NCI-H748 (cell line): Measurements from ENCODE around the gene USP24.
"Not testable (repeated sequence)": the region's sequence is repeated elsewhere in the genome, so short reads cannot be mapped to it uniquely, and the experiment has no call there.

Source experiments
- DNase-seq: peaks from one replicate; lab custom pipeline; 2025; ENCODE audit not compliant: unreplicated experiment; lab: John Stamatoyannopoulos, UW

The USP24 gene

DNA sequence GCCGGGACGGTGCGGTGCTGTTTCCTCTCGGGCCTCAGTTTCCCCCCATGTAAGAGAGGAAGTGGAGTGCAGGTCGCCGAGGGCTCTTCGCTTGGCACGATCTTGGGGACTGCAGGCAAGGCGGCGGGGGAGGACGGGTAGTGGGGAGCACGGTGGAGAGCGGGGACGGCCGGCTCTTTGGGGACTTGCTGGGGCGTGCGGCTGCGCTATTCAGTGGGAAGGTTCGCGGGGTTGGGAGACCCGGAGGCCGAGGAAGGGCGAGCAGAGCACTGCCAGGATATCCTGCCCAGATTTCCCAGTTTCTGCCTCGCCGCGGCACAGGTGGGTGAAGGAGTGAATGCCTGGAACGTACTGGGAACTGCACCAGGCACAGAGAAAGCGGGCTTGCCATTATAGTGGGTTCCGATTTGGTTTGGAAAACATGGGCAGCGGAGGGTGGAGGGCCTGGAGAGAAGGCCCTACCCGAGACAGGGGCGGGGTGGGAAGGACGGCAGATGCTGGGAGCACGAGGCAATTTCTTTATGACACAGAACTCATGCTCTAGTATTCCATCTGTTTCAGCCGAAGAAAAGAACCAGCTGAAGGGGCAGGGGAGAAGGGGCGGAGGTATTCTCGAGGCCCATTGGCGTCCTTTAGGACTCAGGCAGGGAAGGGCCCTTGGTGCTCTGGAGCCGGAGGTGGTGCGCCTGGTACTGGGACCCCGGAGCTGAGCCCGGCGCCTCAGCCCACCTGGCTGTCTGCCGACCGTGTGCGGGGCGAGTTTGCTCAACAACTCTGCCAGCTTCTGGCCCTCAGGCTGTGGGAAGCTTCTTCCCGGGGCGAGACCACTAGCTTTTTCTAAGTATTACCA lies 174.9 kb downstream of the USP24 start:
- DNase-seq, result peak; percentile 10

DNA sequence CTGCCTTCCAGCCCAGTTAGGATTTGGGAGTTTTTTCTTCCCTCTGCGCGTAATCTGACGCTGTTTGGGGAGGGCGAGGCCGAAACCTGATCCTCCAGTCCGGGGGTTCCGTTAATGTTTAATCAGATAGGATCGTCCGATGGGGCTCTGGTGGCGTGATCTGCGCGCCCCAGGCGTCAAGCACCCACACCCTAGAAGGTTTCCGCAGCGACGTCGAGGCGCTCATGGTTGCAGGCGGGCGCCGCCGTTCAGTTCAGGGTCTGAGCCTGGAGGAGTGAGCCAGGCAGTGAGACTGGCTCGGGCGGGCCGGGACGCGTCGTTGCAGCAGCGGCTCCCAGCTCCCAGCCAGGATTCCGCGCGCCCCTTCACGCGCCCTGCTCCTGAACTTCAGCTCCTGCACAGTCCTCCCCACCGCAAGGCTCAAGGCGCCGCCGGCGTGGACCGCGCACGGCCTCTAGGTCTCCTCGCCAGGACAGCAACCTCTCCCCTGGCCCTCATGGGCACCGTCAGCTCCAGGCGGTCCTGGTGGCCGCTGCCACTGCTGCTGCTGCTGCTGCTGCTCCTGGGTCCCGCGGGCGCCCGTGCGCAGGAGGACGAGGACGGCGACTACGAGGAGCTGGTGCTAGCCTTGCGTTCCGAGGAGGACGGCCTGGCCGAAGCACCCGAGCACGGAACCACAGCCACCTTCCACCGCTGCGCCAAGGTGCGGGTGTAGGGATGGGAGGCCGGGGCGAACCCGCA lies 175.7 kb downstream of the USP24 start, which contains the start of gene PCSK9:
Gene PCSK9, plus strand, starts transcription at position 207 of the 741 bp plus-strand sequence. Its CDS starts 290 bp downstream, at position 497.
- DNase-seq, result peak; percentile 76

DNA sequence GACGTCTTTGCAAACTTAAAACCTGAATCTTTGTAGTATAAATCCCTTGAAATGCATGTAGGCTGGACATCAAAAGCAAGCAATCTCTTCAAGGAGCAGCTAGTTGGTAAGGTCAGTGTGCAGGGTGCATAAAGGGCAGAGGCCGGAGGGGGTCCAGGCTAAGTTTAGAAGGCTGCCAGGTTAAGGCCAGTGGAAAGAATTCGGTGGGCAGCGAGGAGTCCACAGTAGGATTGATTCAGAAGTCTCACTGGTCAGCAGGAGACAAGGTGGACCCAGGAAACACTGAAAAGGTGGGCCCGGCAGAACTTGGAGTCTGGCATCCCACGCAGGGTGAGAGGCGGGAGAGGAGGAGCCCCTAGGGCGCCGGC lies 176.2 kb downstream of the USP24 start:
- DNase-seq, result no peak

DNA sequence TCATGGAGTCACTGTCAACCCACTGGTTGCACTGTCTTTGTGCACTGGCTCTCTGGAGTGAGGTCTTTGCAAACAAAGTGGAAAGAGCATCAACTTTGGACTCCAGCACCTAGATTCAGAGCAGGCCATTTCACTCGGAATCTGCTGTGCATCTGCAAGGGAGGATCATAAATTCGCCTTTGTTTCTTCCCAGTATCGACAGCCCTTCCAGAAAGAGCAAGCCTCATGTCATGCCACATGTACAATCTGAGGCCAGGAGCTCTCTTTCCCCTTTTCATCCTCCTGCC lies 176.7 kb downstream of the USP24 start:
- DNase-seq, result no peak

DNA sequence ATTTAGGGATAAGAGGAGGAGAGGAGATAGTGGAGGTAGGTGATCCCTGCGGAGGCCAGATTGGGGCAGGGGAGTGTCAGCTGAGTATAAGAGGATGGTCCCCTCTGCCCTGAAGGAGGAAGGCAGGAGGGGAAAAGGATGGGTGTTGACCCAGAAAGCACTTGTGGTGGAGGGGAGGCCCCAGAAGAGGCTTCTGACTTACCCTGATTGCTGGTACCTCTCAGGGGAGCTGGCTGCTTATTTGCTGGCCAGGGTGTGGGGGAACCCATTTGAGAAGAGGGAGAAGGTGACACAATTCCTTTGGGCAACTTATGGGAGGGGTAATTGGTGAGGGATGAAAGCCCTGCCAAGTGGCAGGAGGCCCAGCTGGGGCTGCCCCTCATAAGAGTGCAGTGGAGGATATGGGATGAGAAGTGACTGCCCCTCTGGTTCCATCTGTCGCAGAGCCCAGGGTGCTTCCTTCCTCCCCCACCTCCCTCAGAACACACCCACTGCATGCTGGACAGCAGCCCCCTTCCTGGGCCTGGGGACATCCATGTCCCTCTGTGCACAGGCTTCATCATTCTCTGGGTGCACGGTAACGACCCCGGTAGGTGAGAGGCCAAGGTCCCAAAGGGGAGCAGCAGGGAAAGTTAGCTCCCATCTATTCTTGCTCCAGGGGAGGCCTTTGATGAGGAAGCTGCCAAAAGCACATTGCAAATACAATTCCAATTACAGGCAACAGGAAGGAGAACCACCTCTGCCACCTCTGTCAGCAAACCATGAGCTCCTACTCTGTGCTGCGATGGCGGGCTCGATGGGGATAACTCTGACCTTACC lies 177.2 kb downstream of the USP24 start:
- no peak for DNase-seq

DNA sequence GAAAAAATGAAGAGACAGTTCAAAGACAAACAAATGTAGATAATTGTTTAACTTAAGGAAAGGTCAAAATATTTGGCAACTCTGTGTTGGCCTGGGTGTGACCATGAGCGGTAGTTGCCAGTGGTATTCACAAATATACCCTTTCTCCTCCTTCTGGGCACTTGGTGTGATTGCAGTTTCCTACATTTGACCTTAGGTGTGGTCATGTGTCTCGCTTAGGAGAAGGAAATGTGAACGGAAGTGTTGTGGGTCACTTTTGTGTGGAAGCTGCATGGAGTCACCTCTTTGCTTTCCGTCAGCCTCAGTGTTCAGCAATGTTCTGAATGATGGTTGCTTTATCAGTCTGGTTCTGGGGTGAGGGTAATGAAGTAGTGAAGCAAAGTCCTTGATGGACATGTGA lies 179.3 kb downstream of the USP24 start:
- DNase-seq, result no peak

DNA sequence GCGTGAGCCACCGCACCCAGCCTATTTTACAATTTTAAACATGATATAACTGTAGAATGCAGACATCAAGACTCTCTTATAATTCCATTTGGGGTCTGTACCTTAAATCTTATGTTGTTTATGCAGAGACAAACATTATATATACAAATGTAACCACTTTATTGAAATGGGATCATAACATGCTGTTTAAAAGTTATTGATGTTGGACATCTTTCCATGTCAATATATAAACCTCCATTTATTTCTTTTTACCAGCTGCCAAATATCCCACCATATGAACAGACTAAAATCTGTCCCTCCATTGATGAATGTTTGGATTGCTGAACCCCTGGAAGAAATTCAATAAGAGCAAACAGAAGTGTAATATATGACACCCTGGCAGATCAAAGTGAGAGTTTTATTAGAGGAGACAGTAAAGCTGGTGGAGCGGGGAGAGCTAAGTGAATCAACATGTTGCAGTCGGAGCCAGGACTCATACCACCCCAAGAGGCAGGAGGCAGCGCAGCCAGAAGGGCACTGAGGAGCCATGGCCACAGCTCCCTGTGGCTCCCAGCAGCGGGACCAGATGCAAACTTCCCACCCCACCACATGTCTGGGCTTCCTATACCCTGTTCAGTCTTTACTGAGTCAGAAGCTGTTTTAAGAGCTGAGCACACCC lies 180.6 kb downstream of the USP24 start:
- no peak for DNase-seq

DNA sequence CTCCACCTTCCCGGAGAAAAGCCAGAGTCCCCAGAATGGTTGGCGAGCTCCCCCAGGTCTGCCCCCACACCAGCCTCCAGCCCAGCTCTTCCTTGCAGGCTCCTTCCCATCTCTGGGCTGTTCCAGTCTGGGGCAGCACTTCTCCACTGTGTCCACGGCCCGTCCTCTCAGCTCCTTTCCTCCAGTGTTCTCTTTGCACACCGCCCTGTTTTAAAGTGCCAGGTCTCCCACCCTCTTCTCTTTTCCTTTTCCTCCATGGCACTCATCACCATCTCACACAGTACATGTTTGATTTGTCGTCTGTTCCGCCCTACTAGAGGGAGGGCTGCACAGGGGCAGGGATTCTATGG lies 181.9 kb downstream of the USP24 start:
- DNase-seq, result no peak

DNA sequence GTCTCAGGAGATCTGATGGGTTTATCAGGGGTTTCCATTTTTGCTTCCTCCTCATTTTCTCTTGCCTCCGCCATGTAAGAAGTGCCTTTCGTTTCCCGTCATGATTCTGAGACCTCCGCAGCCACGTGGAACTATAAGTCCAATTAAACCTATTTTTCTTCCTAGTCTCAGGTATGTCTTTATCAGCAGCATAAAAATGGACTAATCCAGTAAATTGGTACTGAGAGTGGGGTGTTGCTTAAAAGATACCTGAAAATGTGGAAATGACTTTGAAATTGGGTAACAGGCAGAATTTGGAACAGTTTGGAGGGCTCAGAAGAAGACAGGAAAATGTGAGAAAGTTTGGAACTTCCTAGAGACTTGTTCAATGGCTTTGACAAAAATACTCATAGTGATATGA lies 184.1 kb downstream of the USP24 start:
- DNase-seq, result not testable (repeated sequence)

DNA sequence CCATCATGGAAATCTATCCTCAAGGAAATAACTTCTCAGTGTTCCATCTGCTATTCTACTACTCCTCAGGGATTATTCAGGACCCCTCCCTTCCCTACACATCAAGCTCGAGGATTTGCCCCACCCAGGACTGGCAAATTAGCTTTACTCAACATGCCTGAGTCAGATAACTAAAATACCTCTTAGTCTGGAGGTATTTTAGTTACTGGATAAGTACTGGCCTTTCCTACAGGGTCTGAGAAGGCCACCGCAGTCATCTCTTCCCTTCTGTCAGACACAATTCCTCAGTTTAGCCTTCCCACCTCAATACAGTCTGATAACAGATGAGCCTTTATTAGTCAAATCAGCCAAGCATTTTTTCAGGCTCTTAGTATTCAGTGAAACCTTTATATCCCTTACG lies 188.5 kb downstream of the USP24 start:
- not testable (repeated sequence) for DNase-seq

DNA sequence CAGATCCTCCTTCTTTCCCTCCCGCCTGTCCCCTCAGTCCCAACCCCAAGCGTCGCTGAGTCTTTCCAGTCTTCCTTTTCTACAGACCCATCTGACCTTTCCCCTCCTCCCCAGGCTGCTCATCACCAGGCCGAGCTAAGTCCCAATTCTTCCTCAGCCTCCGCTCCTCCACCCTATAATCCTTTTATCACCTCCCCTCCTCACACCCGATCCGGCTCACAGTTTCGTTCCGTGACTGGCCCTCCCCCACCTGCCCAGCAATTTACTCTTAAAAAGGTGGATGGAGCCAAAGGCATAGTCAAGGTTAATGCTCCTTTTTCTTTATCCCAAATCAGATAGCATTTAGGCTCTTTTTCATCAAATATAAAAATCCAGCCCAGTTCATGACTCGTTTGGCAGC lies 191.0 kb downstream of the USP24 start:
- DNase-seq, result not testable (repeated sequence)

DNA sequence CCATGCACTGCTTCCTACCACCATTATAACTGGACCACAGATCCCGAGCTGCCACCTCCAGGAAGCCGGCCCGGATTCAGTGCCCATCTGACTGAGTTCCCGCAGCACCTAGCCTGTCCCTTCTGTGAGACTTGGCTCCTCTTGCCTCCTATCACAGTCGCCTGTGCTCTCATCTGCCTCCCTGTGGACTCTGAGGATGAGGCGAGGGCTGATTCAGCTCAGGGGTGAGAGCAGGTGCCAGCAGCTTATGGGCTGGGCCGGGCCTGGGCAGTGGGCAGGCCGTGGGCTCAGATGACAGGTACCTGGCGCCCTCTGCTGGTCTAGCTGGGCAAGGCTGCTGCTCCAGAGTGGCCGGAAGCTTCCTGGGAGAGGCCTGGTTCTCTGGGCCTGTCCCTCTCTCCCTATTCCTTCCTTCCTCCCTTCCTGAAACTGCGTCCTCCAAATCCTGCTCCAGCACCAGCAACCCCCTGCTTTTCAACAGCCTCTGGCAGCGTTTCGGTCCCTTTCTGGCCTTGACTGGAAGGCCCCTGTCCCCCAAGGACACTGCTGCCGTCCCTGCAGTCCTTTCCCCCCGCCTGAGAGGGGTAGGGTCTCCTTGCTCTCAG lies 193.1 kb downstream of the USP24 start:
- peak; percentile 88 for DNase-seq

DNA sequence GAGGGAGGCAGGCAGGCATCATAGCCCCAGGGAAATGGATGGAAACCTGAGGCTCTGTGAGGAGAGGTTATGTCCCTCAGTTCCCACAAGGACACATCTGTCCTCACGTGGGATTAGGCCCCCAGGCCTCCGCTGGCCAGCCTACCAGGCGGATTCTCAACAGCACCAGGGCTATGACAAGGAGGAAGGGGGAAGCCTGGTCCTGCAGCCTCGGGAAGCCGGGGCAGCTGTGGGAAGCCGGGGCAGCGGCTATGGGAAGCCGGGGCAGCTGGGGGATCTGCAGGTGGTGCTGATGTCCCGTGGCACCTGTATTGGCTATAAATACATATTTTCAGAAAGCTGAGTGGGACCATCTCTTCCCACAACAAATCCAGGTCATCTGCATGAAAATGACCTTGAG lies 196.8 kb downstream of the USP24 start:
- no peak for DNase-seq
